Uterus (tissue), 2 donors: Measurements from ENCODE around the gene MT1M.

Experiments used
- POLR2A ChIP-seq, 2 donors: fragments of 450-650 bp; IDR thresholded peaks; one replicate each; pipeline ENCODE4 v1.6.1; 2016; ENCODE audit warnings: antibody characterized with exemption in 2 of 2, mild to moderate bottlenecking in 1 of 2, moderate library complexity in 1 of 2
- TF ChIP-seq, protein P1 (sequence below), 4 experiments: fragments of 200-600 bp in 2 of 4; fragments of 450-650 bp in 2 of 4; sonication (generic) in 2 of 4; IDR thresholded peaks; one replicate each; pipeline ENCODE4 v1.5.1; 2016 to 2019; ENCODE audit warnings: antibody characterized with exemption in 4 of 4, mild to moderate bottlenecking in 2 of 4, moderate library complexity in 1 of 4

DNA sequence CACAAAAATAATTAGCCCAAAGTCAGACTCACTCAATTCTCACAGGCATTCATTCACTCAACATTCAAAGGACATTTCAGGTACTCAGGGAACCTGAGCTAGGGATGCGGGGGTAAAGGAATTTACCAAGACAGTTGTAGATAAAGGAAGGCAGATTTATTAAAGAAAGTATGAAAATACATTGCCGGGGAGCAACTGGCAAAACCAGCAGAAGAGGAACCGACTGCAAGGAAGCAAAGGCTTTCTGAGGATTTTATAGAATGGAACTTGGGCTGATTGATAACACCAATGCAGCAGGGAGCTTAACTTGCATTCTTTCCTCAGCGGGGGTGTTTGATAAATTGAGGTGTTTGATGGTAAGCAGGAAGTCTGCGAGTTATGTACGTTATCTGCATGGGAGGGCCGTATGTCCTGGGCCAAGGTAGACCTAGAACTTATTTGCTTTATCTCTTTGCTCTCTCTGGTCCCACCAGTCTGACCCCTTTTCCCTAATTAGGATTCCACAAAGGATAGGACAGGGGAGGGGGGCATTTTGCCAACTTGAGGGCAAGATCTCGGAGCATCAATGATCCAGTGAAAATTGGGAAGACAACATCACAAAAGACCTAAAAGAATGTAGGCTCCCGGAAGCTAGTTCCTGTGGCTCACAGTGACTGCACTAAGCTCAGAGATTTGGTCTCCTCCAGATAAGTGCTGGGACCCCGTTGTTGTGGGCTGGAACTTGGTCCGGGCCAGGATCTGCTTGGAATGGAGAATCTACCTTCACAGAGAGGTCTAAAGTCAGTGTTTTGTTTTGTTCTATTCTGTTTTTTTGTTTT is 48.9 kb upstream of the MT1M start:
- TF ChIP-seq, protein P1, sequence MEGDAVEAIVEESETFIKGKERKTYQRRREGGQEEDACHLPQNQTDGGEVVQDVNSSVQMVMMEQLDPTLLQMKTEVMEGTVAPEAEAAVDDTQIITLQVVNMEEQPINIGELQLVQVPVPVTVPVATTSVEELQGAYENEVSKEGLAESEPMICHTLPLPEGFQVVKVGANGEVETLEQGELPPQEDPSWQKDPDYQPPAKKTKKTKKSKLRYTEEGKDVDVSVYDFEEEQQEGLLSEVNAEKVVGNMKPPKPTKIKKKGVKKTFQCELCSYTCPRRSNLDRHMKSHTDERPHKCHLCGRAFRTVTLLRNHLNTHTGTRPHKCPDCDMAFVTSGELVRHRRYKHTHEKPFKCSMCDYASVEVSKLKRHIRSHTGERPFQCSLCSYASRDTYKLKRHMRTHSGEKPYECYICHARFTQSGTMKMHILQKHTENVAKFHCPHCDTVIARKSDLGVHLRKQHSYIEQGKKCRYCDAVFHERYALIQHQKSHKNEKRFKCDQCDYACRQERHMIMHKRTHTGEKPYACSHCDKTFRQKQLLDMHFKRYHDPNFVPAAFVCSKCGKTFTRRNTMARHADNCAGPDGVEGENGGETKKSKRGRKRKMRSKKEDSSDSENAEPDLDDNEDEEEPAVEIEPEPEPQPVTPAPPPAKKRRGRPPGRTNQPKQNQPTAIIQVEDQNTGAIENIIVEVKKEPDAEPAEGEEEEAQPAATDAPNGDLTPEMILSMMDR (IDR thresholded peaks at IDR 0.05), result no peak
- TF ChIP-seq POLR2A (IDR thresholded peaks at IDR 0.05), result no peak
